ENCODE measurements around the gene ABR. TPM values are rescaled to one million over a fixed set of nuclear protein-coding genes. Genes with fewer than 3 reads are reported as not detected.

Gene ABR
- total RNA-seq, 6 experiments from 2014 or later: 7.4 to 21.5 (median 11.3) TPM

DNA sequence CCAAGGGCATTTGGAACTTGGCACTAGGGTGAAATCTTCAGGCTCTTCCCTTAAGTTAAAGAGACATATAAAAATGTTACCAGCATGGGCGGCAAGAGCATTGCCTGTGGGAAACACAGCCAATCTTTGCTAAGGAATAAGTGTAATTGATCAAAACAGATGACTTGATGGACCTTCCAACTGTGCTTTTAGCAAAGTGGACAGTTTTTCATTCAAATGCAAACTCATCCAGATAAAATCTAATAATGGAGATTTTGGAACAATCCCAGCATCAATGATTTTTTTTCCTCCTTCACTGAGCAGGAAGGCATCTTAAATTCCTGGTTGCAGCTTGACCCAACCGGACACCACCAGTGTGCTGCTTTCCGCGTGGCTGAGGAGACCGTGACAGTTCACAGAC lies 47.6 kb upstream of the ABR start:
- TF ChIP-seq POLR2A (IDR thresholded peaks at IDR 0.05) (no peak), CTCF (IDR thresholded peaks at IDR 0.05) (no peak)
- Histone ChIP-seq H3K4me1 (peaks cover 0 to 10% (median 0%) of the 10 kb centered on the region in 4 donors), H3K4me3 (peak overlapping the region in 1 of 3 donors; percentile 51), H3K27me3 (no peaks in the 10 kb centered on the region), H3K36me3 (no peaks in the 10 kb centered on the region), H3K9me3 (no peaks in the 10 kb centered on the region), H3K27ac (no peak overlapping the region)
- 54% methylated on average over 3 of the region's 5 CpGs for WGBS (ENCODE audit: insufficient coverage, low coverage, low lambda C conversion rate, missing lambda C conversion rate)
- DNase-seq: no peak
- no peak for ATAC-seq
- intact Hi-C loops (cut with DNase I): no loop called here

- Histone ChIP-seq H3K36me3 (no peaks in the 10 kb centered on the region), H3K27ac (no peak overlapping the region), H3K9me3 (no peaks in the 10 kb centered on the region), H3K27me3 (no peaks in the 10 kb centered on the region), H3K4me1 (peaks cover 0 to 10% (median 0%) of the 10 kb centered on the region in 4 donors), H3K4me3 (no peak overlapping the region)
- 45% methylated on average over 2 of the region's 3 CpGs for WGBS (ENCODE audit: insufficient coverage, low coverage, low lambda C conversion rate, missing lambda C conversion rate)
- TF ChIP-seq POLR2A (IDR thresholded peaks at IDR 0.05) (no peak), CTCF (IDR thresholded peaks at IDR 0.05) (no peak)
- intact Hi-C loops (cut with DNase I): no loop called here
- DNase-seq: no peak
- no peak for ATAC-seq
Observed at GRCh38 chr17:1226308-1226707, 46.5 kb upstream of the ABR start.

- Histone ChIP-seq H3K27ac (no peak overlapping the region), H3K4me3 (no peak overlapping the region), H3K9me3 (no peaks in the 10 kb centered on the region), H3K4me1 (peaks cover 0 to 7% (median 0%) of the 10 kb centered on the region in 4 donors), H3K36me3 (no peaks in the 10 kb centered on the region), H3K27me3 (no peaks in the 10 kb centered on the region)
- TF ChIP-seq POLR2A (IDR thresholded peaks at IDR 0.05): no peak
- no peak for TF ChIP-seq CTCF (IDR thresholded peaks at IDR 0.05)
- DNase-seq (no peak), ATAC-seq (peak in 1 of 4 donors; percentile 9)
- intact Hi-C loops (cut with DNase I): no loop called here
- 72% methylated on average over 4 of the region's 7 CpGs for WGBS (ENCODE audit: insufficient coverage, low coverage, low lambda C conversion rate, missing lambda C conversion rate)
Observed at GRCh38 chr17:1224330-1224729, 44.5 kb upstream of the ABR start.

GRCh38 chr17:1223662-1224061 lies 43.9 kb upstream of the ABR start:
- H3K36me3 ChIP-seq: no peaks in the 10 kb centered on the region

More at GRCh38 chr17:1223662-1224061, 43.9 kb upstream of the ABR start:
- Histone ChIP-seq H3K27ac (no peak overlapping the region), H3K4me1 (peaks cover 0 to 2% (median 0%) of the 10 kb centered on the region in 4 donors), H3K9me3 (no peaks in the 10 kb centered on the region), H3K4me3 (no peak overlapping the region), H3K27me3 (no peaks in the 10 kb centered on the region)
- 78% methylated on average over 12 of the region's 14 CpGs for WGBS (ENCODE audit: insufficient coverage, low coverage, low lambda C conversion rate, missing lambda C conversion rate)
- intact Hi-C loops (cut with DNase I): no loop called here
- TF ChIP-seq POLR2A (IDR thresholded peaks at IDR 0.05) (no peak), CTCF (IDR thresholded peaks at IDR 0.05) (no peak)
- DNase-seq (no peak), ATAC-seq (no peak)

All from right lobe of liver (tissue), 6 donors.